K562 treated with DMSO at 1 percent for 12 hours (cell line): ENCODE measurements around the gene PTH2. TPM values are rescaled to one million over a fixed set of nuclear protein-coding genes. Genes with fewer than 3 reads are reported as not detected.

Experiments used
- total RNA-seq: library from RNA; unstranded; fragments of 300-600 nt; gene quantifications from 2 replicates; pipeline ENCODE4 v1.2.3, GENCODE V29; 2022; ENCODE audit not compliant: insufficient read depth

PTH2 gene
- total RNA-seq, result not detected in 2 replicates

DNA sequence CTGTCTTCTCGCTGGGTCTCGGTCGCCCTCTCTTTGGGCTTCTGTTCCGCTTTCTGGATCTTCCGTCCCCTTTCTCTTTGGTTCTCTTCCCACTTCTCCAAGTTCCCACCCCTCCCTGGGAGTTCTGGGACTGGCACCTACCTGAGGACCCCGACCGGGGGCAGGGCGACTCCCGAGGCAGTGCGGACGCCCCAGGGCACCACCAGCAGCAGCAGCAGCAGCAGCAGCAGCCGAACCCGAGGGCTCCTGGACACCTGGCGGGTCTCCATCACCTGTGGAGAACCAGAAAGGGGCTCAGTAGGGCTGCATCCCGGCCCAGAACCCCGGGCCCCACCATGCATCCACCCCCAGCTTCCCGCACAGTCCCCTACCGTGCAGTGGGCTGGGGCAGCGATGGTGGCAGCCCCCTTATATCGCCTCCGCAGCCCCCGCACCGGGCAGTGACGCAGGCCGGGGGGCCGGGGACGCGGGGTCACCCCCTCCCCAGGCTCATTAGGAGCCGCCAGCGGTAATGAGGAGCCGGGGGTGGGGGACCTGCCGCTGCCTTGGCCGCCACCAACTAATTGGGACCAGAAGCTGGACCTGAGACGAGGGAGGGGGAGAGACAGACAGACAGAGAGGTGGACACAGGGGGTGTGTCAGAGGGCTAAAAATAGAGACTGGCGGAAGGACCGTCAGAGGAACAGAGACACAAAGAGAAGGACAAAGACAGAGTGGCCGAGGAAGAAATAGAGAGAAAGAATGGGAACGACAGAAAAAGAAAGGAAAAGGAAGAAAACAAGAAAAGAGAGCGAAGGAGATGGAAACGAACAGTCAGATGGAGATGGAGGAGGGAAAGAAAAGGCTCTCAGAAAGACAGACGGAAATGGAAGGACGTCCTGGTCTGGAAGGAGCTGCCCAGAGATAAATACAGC, at the start of gene PTH2:
TSS of gene PTH2 (minus strand) at position 371 of the 914 bp plus-strand sequence. CDS start at position 269, 102 bp downstream.

GRCh38 chr19:49453013-49453756, 29.9 kb upstream of the PTH2 start, which contains the start of gene ALDH16A1:
ALDH16A1 (plus strand) TSS chr19:49453225; CDS start chr19:49453332, 107 bp downstream.

DNA sequence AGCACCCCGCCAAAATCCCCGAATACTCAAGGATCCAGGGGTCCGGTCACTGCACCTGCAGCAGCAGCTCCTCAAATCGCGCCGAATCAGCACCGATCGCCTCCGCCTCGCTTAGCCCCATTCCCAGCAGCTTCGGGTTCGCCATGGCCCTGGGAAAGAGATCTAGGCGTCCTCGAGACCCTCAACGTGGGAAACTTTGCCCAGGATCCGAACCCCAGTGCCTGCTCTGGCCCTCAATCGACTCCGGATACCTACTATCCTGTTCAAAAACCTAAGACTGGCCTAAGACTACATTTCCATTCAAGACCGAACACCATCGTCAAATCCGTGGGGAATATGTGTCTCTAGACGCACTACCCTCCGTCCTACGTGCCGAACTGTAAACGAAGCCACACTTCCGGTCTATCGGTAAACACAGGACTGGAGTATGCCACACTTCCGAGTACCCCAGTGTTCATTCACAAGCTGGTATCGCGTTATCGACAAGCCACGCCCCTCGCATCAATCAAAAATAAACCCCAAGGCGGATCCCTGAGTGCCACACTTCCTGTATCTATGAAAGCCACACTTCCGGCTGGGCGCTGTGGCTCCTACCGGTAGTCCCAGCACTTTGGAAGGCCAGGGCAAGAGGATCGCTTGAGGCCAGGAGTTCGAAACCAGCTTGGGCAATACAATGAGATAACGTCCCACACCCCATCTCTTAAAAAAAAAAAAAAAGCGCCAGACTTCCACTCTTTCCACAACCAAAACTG, 28.4 kb upstream of the PTH2 start, which contains the start of gene PIH1D1:
TSS of gene PIH1D1 (minus strand) at position 385 of the 752 bp plus-strand sequence. CDS start at position 145, 240 bp downstream.

GRCh38 chr19:49441210-49441959, 18.1 kb upstream of the PTH2 start, which contains the start of gene SLC17A7:
SLC17A7 (minus strand) TSS chr19:49441527; CDS start chr19:49441379, 148 bp downstream.

GRCh38 chr19:49425178-49425577, 1.9 kb upstream of the PTH2 start, which contains the start of gene GFY:
GFY (plus strand) TSS chr19:49425388; CDS start chr19:49426431, 1,043 bp downstream.

GRCh38 chr19:49387936-49388372, 35.3 kb downstream of the PTH2 start, which contains the start of gene KASH5:
KASH5 (plus strand) TSS chr19:49388249; CDS start chr19:49390884, 2,635 bp downstream.

Other genes starting within 250 kb of the PTH2 start
- 0.47 and 3.0 TPM in 2 replicates for gene SLC6A16, start 98.2 kb downstream of the PTH2 start, total RNA-seq
- 18.0 and 32.1 TPM in 2 replicates for gene CD37, start 88.0 kb downstream of the PTH2 start, total RNA-seq
- gene TEAD2, start 61.0 kb downstream of the PTH2 start, total RNA-seq, result 10.3 and 22.8 TPM in 2 replicates
- not detected in 2 replicates for gene DKKL1, start 59.6 kb downstream of the PTH2 start, total RNA-seq
- 0.62 TPM in 1 of 2 replicates, not detected in the other for gene KASH5, start 35.2 kb downstream of the PTH2 start, total RNA-seq
- not detected in 2 replicates for gene GFY, start 1.9 kb upstream of the PTH2 start, total RNA-seq
- gene SLC17A7, start 18.1 kb upstream of the PTH2 start, total RNA-seq, result 6.3 and 19.6 TPM in 2 replicates
- 142 and 182 TPM in 2 replicates for gene PIH1D1, start 28.4 kb upstream of the PTH2 start, total RNA-seq
- 25.3 and 49.3 TPM in 2 replicates for gene ALDH16A1, start 29.8 kb upstream of the PTH2 start, total RNA-seq
- 13.9 and 16.2 TPM in 2 replicates for gene FLT3LG, start 50.8 kb upstream of the PTH2 start, total RNA-seq
- gene RPL13A, start 64.2 kb upstream of the PTH2 start, total RNA-seq, result 8,120 and 13,069 TPM in 2 replicates
- 5,951 and 7,935 TPM in 2 replicates for gene RPS11, start 73.0 kb upstream of the PTH2 start, total RNA-seq
- 7.8 and 9.4 TPM in 2 replicates for gene FCGRT, start 89.2 kb upstream of the PTH2 start, total RNA-seq
- 4.8 and 5.2 TPM in 2 replicates for gene RCN3, start 104.6 kb upstream of the PTH2 start, total RNA-seq
- gene NOSIP, start 157.1 kb upstream of the PTH2 start, total RNA-seq, result 269 and 444 TPM in 2 replicates
- 0.59 TPM in 1 of 2 replicates, not detected in the other for gene PRRG2, start 157.9 kb upstream of the PTH2 start, total RNA-seq
- gene PRR12, start 167.7 kb upstream of the PTH2 start, total RNA-seq, result 4.8 and 16.0 TPM in 2 replicates
- 16.3 and 25.9 TPM in 2 replicates for gene RRAS, start 216.7 kb upstream of the PTH2 start, total RNA-seq
- gene SCAF1, start 218.8 kb upstream of the PTH2 start, total RNA-seq, result 32.2 and 61.8 TPM in 2 replicates
- 98.2 and 108 TPM in 2 replicates for gene IRF3, start 242.4 kb upstream of the PTH2 start, total RNA-seq
- 247 and 311 TPM in 2 replicates for gene BCL2L12, start 242.5 kb upstream of the PTH2 start, total RNA-seq